SK-N-SH (cell line): ENCODE measurements around the gene PCDHA11. TPM values are rescaled to one million over a fixed set of nuclear protein-coding genes. Genes with fewer than 3 reads are reported as not detected.

Experiments used
- CTCF ChIA-PET: fragments of 300-600, 350-600 bp; formaldehyde crosslinking; extraction: SDS; loops from one replicate; lab custom pipeline; 2021; lab: Yijun Ruan, JAX
- POLR2A ChIA-PET: fragments of 350-600 bp; sonication (Branson Sonifier 250); formaldehyde crosslinking; extraction: SDS; loops from one replicate; lab custom pipeline; 2020; ENCODE audit warnings: antibody characterized with exemption, inconsistent platforms; lab: Yijun Ruan, JAX
- DNase-seq: peaks from one replicate; pipeline ENCODE4 v3.0.0; 2012
- H2AFZ ChIP-seq: fragments of 200-600 bp; sonication (generic); 2 replicates; pipeline ENCODE4 v1.8.1; 2016; ENCODE audit warnings: antibody characterized with exemption, mild to moderate bottlenecking, low read depth
- H3F3A ChIP-seq: fragments of 200-600 bp; sonication (generic); replicated peaks from 2 replicates; pipeline ENCODE3; 2016; ENCODE audit warnings: antibody characterized with exemption, mild to moderate bottlenecking; ENCODE audit not compliant: insufficient read depth
- H3K27ac ChIP-seq, 2 experiments: fragments of 200-500 bp in 1 of 2; fragments of 200-600 bp in 1 of 2; sonication (Bioruptor generic) in 1 of 2; sonication (generic), shearing (Covaris generic) in 1 of 2; 2 replicates each; pipeline versions ENCODE4 v1.5.1 to v1.6.1; 2014 to 2016; ENCODE audit warnings: low read depth in 2 of 2, inconsistent platforms in 1 of 2, low read length in 1 of 2, mild to moderate bottlenecking in 1 of 2, mixed read lengths in 1 of 2
- H3K27me3 ChIP-seq: fragments of 200-600 bp; sonication (generic), shearing (Covaris generic); 2 replicates; pipeline ENCODE4 v1.6.1; 2016; ENCODE audit warnings: mixed run types; ENCODE audit not compliant: insufficient read depth
- H3K36me3 ChIP-seq, 2 experiments: fragments of 200-500 bp in 1 of 2; fragments of 200-600 bp in 1 of 2; sonication (Bioruptor generic) in 1 of 2; sonication (generic) in 1 of 2; replicated peaks in 1 of 2; 2 replicates each; pipeline versions ENCODE3 to v1.5.1; 2014 to 2016; ENCODE audit warnings: low read length in 1 of 2, mild to moderate bottlenecking in 1 of 2; ENCODE audit not compliant: insufficient read depth in 2 of 2, control insufficient read depth in 1 of 2
- H3K4me1 ChIP-seq, 2 experiments: fragments of 200-500 bp in 1 of 2; fragments of 200-600 bp in 1 of 2; sonication (Bioruptor generic) in 1 of 2; sonication (generic), shearing (Covaris generic) in 1 of 2; 2 replicates each; pipeline versions ENCODE4 v1.5.1 to v1.6.1; 2014 to 2016; ENCODE audit warnings: low read depth in 1 of 2, low read length in 1 of 2, mixed run types in 1 of 2; ENCODE audit not compliant: insufficient read depth in 2 of 2, control insufficient read depth in 1 of 2
- H3K4me2 ChIP-seq: fragments of 200-600 bp; sonication (generic), shearing (Covaris generic); 2 replicates; pipeline ENCODE4 v1.6.1; 2017; ENCODE audit warnings: mixed run types
- H3K4me3 ChIP-seq, 2 experiments: fragments of 200-500 bp in 1 of 2; fragments of 200-600 bp in 1 of 2; sonication (Bioruptor generic) in 1 of 2; sonication (generic), shearing (Covaris generic) in 1 of 2; 2 replicates each; pipeline versions ENCODE4 v1.5.1 to v1.8.1; 2014 to 2016; ENCODE audit warnings: low read depth in 2 of 2, inconsistent platforms in 1 of 2, low read length in 1 of 2, mild to moderate bottlenecking in 1 of 2, mixed read lengths in 1 of 2, moderate library complexity in 1 of 2
- H3K79me2 ChIP-seq: fragments of 200-600 bp; sonication (generic); 2 replicates; pipeline ENCODE4 v1.8.1; 2017; ENCODE audit warnings: mild to moderate bottlenecking; ENCODE audit not compliant: insufficient read depth
- H3K9ac ChIP-seq: fragments of 200-600 bp; sonication (generic); 2 replicates; pipeline ENCODE4 v1.6.1; 2017; ENCODE audit warnings: mixed run types
- H3K9me2 ChIP-seq: fragments of 200-600 bp; sonication (generic); 2 replicates; pipeline ENCODE4 v1.6.1; 2017; ENCODE audit warnings: mixed run types
- H3K9me3 ChIP-seq: fragments of 200-600 bp; sonication (generic); 2 replicates; pipeline ENCODE4 v1.6.1; 2017; ENCODE audit warnings: mixed run types, mild to moderate bottlenecking, moderate library complexity
- H4K20me1 ChIP-seq: fragments of 200-600 bp; sonication (generic); 2 replicates; pipeline ENCODE4 v1.6.1; 2017; ENCODE audit warnings: mild to moderate bottlenecking, mixed run types; ENCODE audit not compliant: insufficient read depth
- CTCF ChIP-seq: fragments of 200-600 bp; sonication (generic); IDR thresholded peaks from 2 replicates; pipeline ENCODE4 v1.6.1; 2017; ENCODE audit warnings: antibody characterized with exemption, mild to moderate bottlenecking, moderate library complexity
- ELF1 ChIP-seq: IDR thresholded peaks from 2 replicates; pipeline ENCODE4 v1.4.0; 2012
- EP300 ChIP-seq, 2 experiments: IDR thresholded peaks; 2 replicates each; pipeline versions ENCODE4 v1.4.0 to v1.6.1; 2012; ENCODE audit warnings: borderline replicate concordance in 1 of 2, low read depth in 1 of 2, low read length in 1 of 2
- EZH2phosphoT487 ChIP-seq: fragments of 200-600 bp; sonication (generic); IDR thresholded peaks from 2 replicates; pipeline ENCODE4 v1.6.1; 2017; ENCODE audit warnings: low read depth, mixed run types, mild to moderate bottlenecking, antibody characterized with exemption, moderate library complexity, borderline replicate concordance
- FOSL2 ChIP-seq: IDR thresholded peaks from 2 replicates; pipeline ENCODE4 v1.4.0; 2012; ENCODE audit warnings: low read depth, mild to moderate bottlenecking, moderate library complexity, borderline replicate concordance
- FOXM1 ChIP-seq: IDR thresholded peaks from 2 replicates; pipeline ENCODE4 v1.4.0; 2012; ENCODE audit warnings: low read depth, mild to moderate bottlenecking
- GABPA ChIP-seq: IDR thresholded peaks from 2 replicates; pipeline ENCODE4 v1.4.0; 2012; ENCODE audit warnings: low read depth, mild to moderate bottlenecking
- JUND ChIP-seq: IDR thresholded peaks from 2 replicates; pipeline ENCODE4 v1.4.0; 2012
- NRF1 ChIP-seq: IDR thresholded peaks from 2 replicates; pipeline ENCODE4 v1.6.1; 2012; ENCODE audit warnings: low read depth, mild to moderate bottlenecking, low read length
- PBX3 ChIP-seq: IDR thresholded peaks from 2 replicates; pipeline ENCODE4; 2012
- RAD21 ChIP-seq: IDR thresholded peaks from 2 replicates; pipeline ENCODE4 v1.6.1; 2012; ENCODE audit warnings: mild to moderate bottlenecking, low read length
- RCOR1 ChIP-seq: fragments of 150-350 bp; IDR thresholded peaks from 2 replicates; pipeline ENCODE4 v1.6.1; 2017; ENCODE audit warnings: antibody characterized with exemption, low read length
- RFX5 ChIP-seq: IDR thresholded peaks from 2 replicates; pipeline ENCODE4 v1.6.1; 2012; ENCODE audit warnings: mild to moderate bottlenecking, improper control_type of control experiment, low read length
- RXRA ChIP-seq: IDR thresholded peaks from 2 replicates; pipeline ENCODE4 v1.4.0; 2012; ENCODE audit warnings: low read depth, mild to moderate bottlenecking, borderline replicate concordance
- SIN3A ChIP-seq: IDR thresholded peaks from 2 replicates; pipeline ENCODE4 v1.6.1; 2012; ENCODE audit warnings: low read depth, mild to moderate bottlenecking, low read length, moderate library complexity, borderline replicate concordance
- TAF1 ChIP-seq: IDR thresholded peaks from 2 replicates; pipeline ENCODE4 v1.6.1; 2012; ENCODE audit warnings: low read depth, mild to moderate bottlenecking, low read length, moderate library complexity, borderline replicate concordance
- TEAD4 ChIP-seq: IDR thresholded peaks from 2 replicates; pipeline ENCODE4 v1.4.0; 2012; ENCODE audit warnings: mild to moderate bottlenecking, borderline replicate concordance; ENCODE audit not compliant: insufficient read depth
- USF1 ChIP-seq: IDR thresholded peaks from 2 replicates; pipeline ENCODE4 v1.4.0; 2012; ENCODE audit warnings: low read depth, borderline replicate concordance
- YY1 ChIP-seq: IDR thresholded peaks from 2 replicates; pipeline ENCODE4 v1.4.0; 2012; ENCODE audit warnings: low read depth, mild to moderate bottlenecking
- WGBS: methylation state at CpG from one replicate; pipeline ENCODE4 v1.1.6; 2017; ENCODE audit warnings: low lambda C conversion rate; 5-methylcytosine and 5-hydroxymethylcytosine counted together
- polyA plus RNA-seq, 3 experiments: library from polyadenylated mRNA; depleted of rRNA; stranded (reverse); fragments of >200 nt; gene quantifications; 2 replicates each; pipeline ENCODE4 v1.2.3, GENCODE V29; 2012

Gene PCDHA11
- polyA plus RNA-seq, 1 of the 3 experiments (the other 2 are of a cell fraction) = not detected

GRCh38 chr5:140821375-140822280, 47.1 kb upstream of the PCDHA11 start, which contains the start of gene PCDHA5:
Gene PCDHA5 (plus strand): TSS chr5:140821613.
- H2AFZ ChIP-seq = no peak within 1 kb of the TSS
- TF ChIP-seq RFX5 (no peak), FOSL2 (no peak), NRF1 (no peak), GABPA (no peak), RAD21 (no peak), RCOR1 (no peak), ELF1 (no peak), YY1 (no peak), USF1 (no peak), JUND (no peak), CTCF (no peak), TEAD4 (no peak)
- no peaks in the 10 kb centered on the region for H3K36me3 ChIP-seq
- H3K9ac ChIP-seq = no peak within 1 kb of the TSS
- no peaks in the 10 kb centered on the region for H3K9me3 ChIP-seq
- H3F3A ChIP-seq = no peaks in the 10 kb centered on the region
- no peaks in the 10 kb centered on the region for H4K20me1 ChIP-seq
- no peak within 1 kb of the TSS for H3K4me3 ChIP-seq
- no peak for DNase-seq
- no peak within 1 kb of the TSS for H3K27ac ChIP-seq
- WGBS = 75% methylated on average over 39 of the region's 39 CpGs
- no peaks in the 10 kb centered on the region for H3K79me2 ChIP-seq
- ChIA-PET POLR2A (no interaction called here), CTCF (interaction anchor here (0.6 to 2.9 kb wide), 6 partner anchors 14 to 187 kb away, joined by 3 to 14 read pairs (median 4); partner anchors contain the start of genes PCDHA4, PCDHA8 and PCDHAC1)
- no peak within 1 kb of the TSS for H3K4me2 ChIP-seq
- H3K9me2 ChIP-seq = no peaks in the 10 kb centered on the region
- no peaks in the 10 kb centered on the region for H3K27me3 ChIP-seq
- no peaks in the 10 kb centered on the region for H3K4me1 ChIP-seq

GRCh38 chr5:140822281-140822629, 46.5 kb upstream of the PCDHA11 start:
- 18% methylated on average over 6 of the region's 6 CpGs for WGBS
- DNase-seq = no peak
- Histone ChIP-seq H3K4me1 (no peaks in the 10 kb centered on the region), H3K4me3 (no peak overlapping the region), H3K9me3 (no peaks in the 10 kb centered on the region), H2AFZ (no peak overlapping the region), H3K4me2 (no peak overlapping the region), H3K27me3 (no peaks in the 10 kb centered on the region), H4K20me1 (no peaks in the 10 kb centered on the region), H3K27ac (no peak overlapping the region)
- POLR2A ChIA-PET = no interaction called here
- TF ChIP-seq PBX3 (no peak), CTCF (no peak), TAF1 (no peak), RXRA (no peak), RCOR1 (no peak), SIN3A (no peak), ELF1 (no peak), EZH2phosphoT487 (no peak), NRF1 (no peak), FOXM1 (no peak), JUND (no peak), EP300 (IDR thresholded peaks at IDR 0.05; ENCODE audit: borderline replicate concordance in 1 of 2, low read depth in 1 of 2, low read length in 1 of 2) (no peak)
- TF ChIP-seq, all 33 proteins: peak for 0
- no peaks in the 10 kb centered on the region for H3K79me2 ChIP-seq
- H3K9me2 ChIP-seq = no peaks in the 10 kb centered on the region
- CTCF ChIA-PET = interaction anchor here (0.6 to 2.9 kb wide), 3 partner anchors 15 to 187 kb away, joined by 5 to 14 read pairs (median 10); partner anchors contain the start of genes PCDHA4 and PCDHA8
- H3F3A ChIP-seq = no peaks in the 10 kb centered on the region
- no peak overlapping the region for H3K9ac ChIP-seq
- H3K36me3 ChIP-seq = no peaks in the 10 kb centered on the region
